Neural crest cell (in vitro differentiated cells): Measurements from ENCODE around the gene ATP6V1E1. TPM values are rescaled to one million over a fixed set of nuclear protein-coding genes. Genes with fewer than 3 reads are reported as not detected.

Source experiments
- DNase-seq: peaks from one replicate; pipeline ENCODE4 v3.0.0; 2021; ENCODE audit warnings: low read depth, mixed read lengths, low spot score
- H3K27ac Mint-ChIP-seq: one replicate; pipeline ENCODE4 v1.8.0; 2021; ENCODE audit warnings: mild to moderate bottlenecking, mixed read lengths; ENCODE audit not compliant: unreplicated experiment
- H3K27me3 Mint-ChIP-seq: 2 replicates; pipeline ENCODE4 v1.8.0; 2021; ENCODE audit warnings: low read depth, mild to moderate bottlenecking, mixed read lengths
- H3K36me3 Mint-ChIP-seq: 2 replicates; pipeline ENCODE4 v1.8.0; 2021; ENCODE audit warnings: low read depth, mild to moderate bottlenecking, mixed read lengths
- H3K4me1 Mint-ChIP-seq: 2 replicates; pipeline ENCODE4 v1.8.0; 2021; ENCODE audit warnings: mixed read lengths
- H3K4me3 Mint-ChIP-seq: one replicate; pipeline ENCODE4 v1.8.0; 2021; ENCODE audit warnings: mild to moderate bottlenecking, mixed read lengths
- H3K9me3 Mint-ChIP-seq: 2 replicates; pipeline ENCODE4 v1.8.0; 2021; ENCODE audit warnings: mixed read lengths
- total RNA-seq: library from RNA; stranded (reverse); gene quantifications from 2 replicates; pipeline ENCODE4 v1.2.1, GENCODE V29; 2021
- TF ChIP-seq, protein P1 (sequence below): fragments of 200-600 bp; sonication (generic); conservative IDR thresholded peaks from 2 replicates; pipeline ENCODE4 v1.5.0; 2021; ENCODE audit warnings: antibody characterized with exemption, mild to moderate bottlenecking

ATP6V1E1 gene
- total RNA-seq, 1 donor from 2014 or later = 63.9 TPM

GRCh38 chr22:17665854-17666253, 37.3 kb upstream of the ATP6V1E1 start:
- Mint-ChIP-seq H3K27ac (no peak overlapping the region), H3K36me3 (peaks cover 35% of the 10 kb centered on the region), H3K9me3 (peaks cover 9% of the 10 kb centered on the region), H3K4me1 (no peaks in the 10 kb centered on the region), H3K27me3 (no peaks in the 10 kb centered on the region), H3K4me3 (no peak overlapping the region)
- DNase-seq = no peak
- TF ChIP-seq, protein P1, sequence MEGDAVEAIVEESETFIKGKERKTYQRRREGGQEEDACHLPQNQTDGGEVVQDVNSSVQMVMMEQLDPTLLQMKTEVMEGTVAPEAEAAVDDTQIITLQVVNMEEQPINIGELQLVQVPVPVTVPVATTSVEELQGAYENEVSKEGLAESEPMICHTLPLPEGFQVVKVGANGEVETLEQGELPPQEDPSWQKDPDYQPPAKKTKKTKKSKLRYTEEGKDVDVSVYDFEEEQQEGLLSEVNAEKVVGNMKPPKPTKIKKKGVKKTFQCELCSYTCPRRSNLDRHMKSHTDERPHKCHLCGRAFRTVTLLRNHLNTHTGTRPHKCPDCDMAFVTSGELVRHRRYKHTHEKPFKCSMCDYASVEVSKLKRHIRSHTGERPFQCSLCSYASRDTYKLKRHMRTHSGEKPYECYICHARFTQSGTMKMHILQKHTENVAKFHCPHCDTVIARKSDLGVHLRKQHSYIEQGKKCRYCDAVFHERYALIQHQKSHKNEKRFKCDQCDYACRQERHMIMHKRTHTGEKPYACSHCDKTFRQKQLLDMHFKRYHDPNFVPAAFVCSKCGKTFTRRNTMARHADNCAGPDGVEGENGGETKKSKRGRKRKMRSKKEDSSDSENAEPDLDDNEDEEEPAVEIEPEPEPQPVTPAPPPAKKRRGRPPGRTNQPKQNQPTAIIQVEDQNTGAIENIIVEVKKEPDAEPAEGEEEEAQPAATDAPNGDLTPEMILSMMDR = no peak

DNA sequence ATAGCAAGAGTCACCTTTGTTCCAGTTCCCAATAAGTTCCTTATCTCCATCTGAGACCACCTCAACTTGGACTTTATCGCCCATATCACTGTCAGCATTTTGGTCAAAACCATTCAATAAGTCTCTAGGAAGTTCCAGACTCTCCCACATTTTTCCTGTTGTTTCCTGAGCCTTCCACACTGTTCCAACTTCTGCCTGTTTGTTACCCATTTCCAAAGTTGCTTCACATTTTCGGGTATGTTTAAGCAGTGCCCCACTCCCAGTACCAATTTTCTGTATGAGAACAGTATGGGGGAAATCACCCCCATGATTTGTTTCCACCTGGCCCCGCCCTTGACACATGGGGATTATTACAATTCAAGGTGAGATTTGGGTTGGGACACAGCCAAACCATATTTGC, 36.7 kb upstream of the ATP6V1E1 start:
- DNase-seq = no peak
- H3K4me1 Mint-ChIP-seq = no peaks in the 10 kb centered on the region
- H3K36me3 Mint-ChIP-seq = peaks cover 37% of the 10 kb centered on the region
- H3K9me3 Mint-ChIP-seq = peaks cover 9% of the 10 kb centered on the region
- TF ChIP-seq, protein P1 = no peak
- no peak overlapping the region for H3K27ac Mint-ChIP-seq
- no peaks in the 10 kb centered on the region for H3K27me3 Mint-ChIP-seq
- H3K4me3 Mint-ChIP-seq = no peak overlapping the region

DNA sequence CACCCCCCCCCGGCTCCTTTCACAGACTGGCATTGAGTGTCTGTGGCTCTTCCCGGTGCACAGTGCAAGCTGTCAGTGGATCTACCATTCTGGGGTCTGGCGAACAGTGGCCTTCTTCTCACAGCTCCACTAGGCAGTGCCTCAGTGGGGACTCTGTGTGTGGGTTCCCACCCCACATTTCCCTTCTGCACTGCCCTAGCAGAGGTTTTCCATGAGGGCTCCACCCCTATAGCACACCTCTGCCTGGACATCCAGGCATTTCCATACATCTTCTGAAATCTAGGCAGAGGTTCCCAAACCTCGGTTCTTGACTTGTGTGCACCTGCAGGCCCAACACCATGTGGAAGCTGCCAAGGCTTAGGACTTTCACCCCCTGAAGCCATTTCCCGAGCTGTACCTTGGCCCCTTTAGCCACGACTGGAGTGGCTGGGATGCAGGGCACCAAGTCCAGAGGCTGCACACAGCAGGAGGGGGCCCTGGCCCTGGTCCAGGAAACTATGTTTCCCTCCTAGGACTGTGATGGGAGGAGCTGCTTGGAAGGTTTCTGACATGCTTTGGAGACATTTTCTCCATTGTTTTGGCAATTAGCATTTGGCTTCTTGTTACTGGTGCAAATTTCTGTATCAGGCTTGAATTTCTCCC, 36.0 kb upstream of the ATP6V1E1 start:
- Mint-ChIP-seq H3K27me3 (no peaks in the 10 kb centered on the region), H3K4me3 (no peak overlapping the region), H3K36me3 (peaks cover 35% of the 10 kb centered on the region), H3K9me3 (peaks cover 9% of the 10 kb centered on the region), H3K4me1 (no peaks in the 10 kb centered on the region), H3K27ac (no peak overlapping the region)
- TF ChIP-seq, protein P1 = no peak
- no peak for DNase-seq

DNA sequence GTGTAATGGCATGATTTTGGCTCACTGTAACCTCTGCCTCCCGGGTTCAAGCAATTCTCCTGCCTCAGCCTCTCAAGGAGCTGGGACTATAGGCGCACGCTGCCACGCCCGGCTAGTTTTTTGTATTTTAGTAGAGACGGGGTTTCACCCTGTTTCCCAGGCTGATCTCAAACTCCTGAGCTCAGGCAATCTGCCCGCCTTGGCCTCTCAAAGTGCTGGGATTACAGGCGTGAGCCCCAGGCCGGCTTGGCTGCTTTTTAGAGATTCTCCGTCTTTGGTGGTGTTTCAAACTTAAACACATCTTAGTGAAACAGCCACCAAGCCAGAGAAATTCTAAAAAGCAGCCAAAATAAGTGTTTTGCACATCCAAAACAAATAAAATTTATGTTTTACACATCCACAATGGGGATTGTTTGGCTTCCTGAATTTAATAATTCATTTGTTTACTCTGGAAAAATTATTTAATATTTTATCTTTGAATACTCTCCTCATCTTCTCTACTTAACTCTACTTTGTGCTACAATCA, 28.4 kb upstream of the ATP6V1E1 start:
- no peak for DNase-seq
- H3K36me3 Mint-ChIP-seq = peaks cover 8% of the 10 kb centered on the region
- H3K9me3 Mint-ChIP-seq = no peaks in the 10 kb centered on the region
- H3K27me3 Mint-ChIP-seq = no peaks in the 10 kb centered on the region
- no peaks in the 10 kb centered on the region for H3K4me1 Mint-ChIP-seq
- no peak overlapping the region for H3K27ac Mint-ChIP-seq
- TF ChIP-seq, protein P1 = no peak
- no peak overlapping the region for H3K4me3 Mint-ChIP-seq

DNA sequence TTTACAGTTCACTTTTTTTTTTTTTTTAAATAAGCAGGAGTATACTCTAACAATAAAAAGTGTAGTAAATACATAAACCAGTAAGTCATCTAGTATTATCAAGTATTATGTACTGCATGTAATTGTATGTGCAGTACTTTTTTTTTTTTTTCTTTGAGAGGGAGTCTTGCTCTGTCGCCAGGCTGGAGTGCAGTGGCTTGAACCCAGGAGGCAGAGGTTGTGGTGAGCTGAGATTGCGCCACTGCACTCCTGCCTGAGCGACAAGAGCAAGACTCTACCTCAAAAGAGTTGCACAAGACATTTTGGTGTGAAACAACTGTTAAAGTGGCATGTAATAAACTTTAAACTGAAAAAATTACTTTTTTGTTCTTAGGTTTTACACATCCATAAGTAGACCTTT, 26.7 kb upstream of the ATP6V1E1 start:
- DNase-seq = no peak
- Mint-ChIP-seq H3K36me3 (peaks cover 4% of the 10 kb centered on the region), H3K27me3 (no peaks in the 10 kb centered on the region), H3K4me1 (no peaks in the 10 kb centered on the region), H3K27ac (no peak overlapping the region), H3K9me3 (no peaks in the 10 kb centered on the region), H3K4me3 (no peak overlapping the region)
- TF ChIP-seq, protein P1 = no peak
